Breast epithelium (tissue), 3 donors: ENCODE measurements around the gene THBS2.
"Not testable (repeated sequence)": the region's sequence is repeated elsewhere in the genome, so short reads cannot be mapped to it uniquely, and the experiment has no call there.

Experiments
- CTCF ChIP-seq, 3 donors: fragments of 450-650 bp; IDR thresholded peaks; one replicate each; pipeline ENCODE4 v1.5.1; 2016 to 2017; ENCODE audit warnings: antibody characterized with exemption in 3 of 3, mild to moderate bottlenecking in 3 of 3, moderate library complexity in 3 of 3
- POLR2A ChIP-seq: fragments of 450-650 bp; IDR thresholded peaks from one replicate; pipeline ENCODE4 v1.6.1; 2016; ENCODE audit warnings: antibody characterized with exemption, mild to moderate bottlenecking, moderate library complexity

DNA sequence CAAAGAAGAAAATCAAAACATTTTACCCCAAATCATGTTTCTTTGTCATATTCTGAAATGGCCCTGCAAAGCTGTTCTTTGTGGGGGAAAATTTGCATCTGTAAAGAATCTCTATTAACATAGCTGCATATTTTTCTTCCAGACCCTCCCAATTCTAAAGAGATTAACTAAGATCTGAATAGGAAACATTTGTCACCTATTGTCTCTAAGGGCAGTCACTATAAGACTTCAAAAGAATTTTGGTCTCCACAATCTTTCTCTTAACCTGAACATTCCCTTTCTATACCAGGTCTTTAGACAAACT, 16.4 kb upstream of the THBS2 start:
- TF ChIP-seq CTCF (IDR thresholded peaks at IDR 0.05); POLR2A: not testable (repeated sequence)
